NT2/D1 (cell line): ENCODE measurements around the gene FAM174B.

Experiments used
- DNase-seq: peaks from one replicate; pipeline ENCODE4 v3.0.0-alpha.2; 2011; ENCODE audit warnings: low read depth, low spot score
- H3K27me3 ChIP-seq: 2 replicates; pipeline ENCODE4 v1.6.0; 2011; ENCODE audit warnings: mild to moderate bottlenecking; ENCODE audit not compliant: insufficient read length, insufficient read depth
- H3K36me3 ChIP-seq: 2 replicates; pipeline ENCODE4 v1.6.1; 2011; ENCODE audit warnings: mild to moderate bottlenecking, low read length, mixed read lengths; ENCODE audit not compliant: insufficient read depth, insufficient read length
- H3K4me1 ChIP-seq: 2 replicates; pipeline ENCODE4 v1.5.1; 2011; ENCODE audit not compliant: insufficient read depth, insufficient read length
- H3K4me3 ChIP-seq: 2 replicates; pipeline ENCODE4 v1.5.1; 2011; ENCODE audit warnings: low read depth; ENCODE audit not compliant: insufficient read length
- H3K9ac ChIP-seq: 2 replicates; pipeline ENCODE4 v1.6.0; 2011; ENCODE audit warnings: low read depth; ENCODE audit not compliant: insufficient read length
- H3K9me3 ChIP-seq: 2 replicates; pipeline ENCODE4 v1.5.1; 2011; ENCODE audit warnings: mild to moderate bottlenecking, low read length; ENCODE audit not compliant: insufficient read depth
- SUZ12 ChIP-seq: IDR thresholded peaks from 2 replicates; pipeline ENCODE4 v1.6.1; 2011; ENCODE audit not compliant: insufficient read length, insufficient read depth; ENCODE audit errors: extremely low read depth
- YY1 ChIP-seq: IDR thresholded peaks from 2 replicates; pipeline ENCODE4 v1.6.1; 2011; ENCODE audit not compliant: insufficient read length, insufficient read depth
- ZNF274 ChIP-seq: IDR thresholded peaks from 2 replicates; pipeline ENCODE4 v1.6.1; 2011; ENCODE audit warnings: mild to moderate bottlenecking, low read depth, low read length

FAM174B gene

GRCh38 chr15:92671406-92671805 is 15.8 kb upstream of the FAM174B start:
- TF ChIP-seq ZNF274 = no peak
- no peak for TF ChIP-seq SUZ12
- no peak for TF ChIP-seq YY1
- H3K4me1 ChIP-seq = peaks cover 5% of the 10 kb centered on the region
- no peak for DNase-seq
- no peak overlapping the region for H3K9ac ChIP-seq
- peaks cover 86% of the 10 kb centered on the region for H3K27me3 ChIP-seq
- H3K4me3 ChIP-seq = no peak overlapping the region
- no peaks in the 10 kb centered on the region for H3K36me3 ChIP-seq
- H3K9me3 ChIP-seq = no peaks in the 10 kb centered on the region; the same call in 1 of the 2 replicates

- no peak for TF ChIP-seq YY1
- TF ChIP-seq SUZ12 = no peak
- TF ChIP-seq ZNF274 = no peak
- Histone ChIP-seq H3K4me3 (no peak overlapping the region), H3K4me1 (peaks cover 5% of the 10 kb centered on the region), H3K27me3 (peaks cover 85% of the 10 kb centered on the region), H3K9me3 (no peaks in the 10 kb centered on the region), H3K36me3 (no peaks in the 10 kb centered on the region), H3K9ac (no peak overlapping the region)
- peak; percentile 54 for DNase-seq
Measured at GRCh38 chr15:92670621-92671020, 15.0 kb upstream of the FAM174B start.

- no peak for DNase-seq
- Histone ChIP-seq H3K9me3 (no peaks in the 10 kb centered on the region), H3K27me3 (peaks cover 76% of the 10 kb centered on the region), H3K36me3 (no peaks in the 10 kb centered on the region), H3K4me1 (peaks cover 5% of the 10 kb centered on the region), H3K4me3 (no peak overlapping the region), H3K9ac (no peak overlapping the region)
- TF ChIP-seq YY1 = no peak
- TF ChIP-seq ZNF274 = no peak
- no peak for TF ChIP-seq SUZ12
Measured at GRCh38 chr15:92669432-92669831, 13.9 kb upstream of the FAM174B start.

- Histone ChIP-seq H3K9me3 (no peaks in the 10 kb centered on the region), H3K9ac (no peak overlapping the region), H3K4me1 (peaks cover 5% of the 10 kb centered on the region), H3K36me3 (no peaks in the 10 kb centered on the region), H3K4me3 (no peak overlapping the region), H3K27me3 (peaks cover 69% of the 10 kb centered on the region)
- DNase-seq = no peak
- TF ChIP-seq YY1 (no peak), SUZ12 (no peak), ZNF274 (no peak)
Measured at GRCh38 chr15:92668620-92669019, 13.0 kb upstream of the FAM174B start.

GRCh38 chr15:92667970-92668485 is 12.5 kb upstream of the FAM174B start:
- DNase-seq = no peak
- H3K9ac ChIP-seq = no peak overlapping the region
- peaks cover 5% of the 10 kb centered on the region for H3K4me1 ChIP-seq
- H3K36me3 ChIP-seq = no peaks in the 10 kb centered on the region
- H3K4me3 ChIP-seq = no peak overlapping the region
- TF ChIP-seq ZNF274 (no peak), SUZ12 (no peak), YY1 (no peak)
- no peaks in the 10 kb centered on the region for H3K9me3 ChIP-seq
- peaks cover 67% of the 10 kb centered on the region for H3K27me3 ChIP-seq

- no peak for DNase-seq
- Histone ChIP-seq H3K36me3 (no peaks in the 10 kb centered on the region), H3K4me3 (no peak overlapping the region), H3K9ac (no peak overlapping the region), H3K9me3 (no peaks in the 10 kb centered on the region), H3K4me1 (peaks cover 5% of the 10 kb centered on the region), H3K27me3 (peaks cover 64% of the 10 kb centered on the region)
- TF ChIP-seq YY1 (no peak), SUZ12 (no peak), ZNF274 (no peak)
Measured at GRCh38 chr15:92667287-92667904, 11.8 kb upstream of the FAM174B start.

- no peaks in the 10 kb centered on the region for H3K9me3 ChIP-seq
- TF ChIP-seq SUZ12 (no peak), ZNF274 (no peak), YY1 (no peak)
- no peaks in the 10 kb centered on the region for H3K36me3 ChIP-seq
- no peak overlapping the region for H3K9ac ChIP-seq
- peaks cover 61% of the 10 kb centered on the region for H3K27me3 ChIP-seq
- peaks cover 5% of the 10 kb centered on the region for H3K4me1 ChIP-seq
- H3K4me3 ChIP-seq = no peak overlapping the region
- DNase-seq = no peak
Measured at GRCh38 chr15:92666780-92667179, 11.2 kb upstream of the FAM174B start.
